MCF 10A (cell line): ENCODE measurements around the gene CNIH1. TPM values are rescaled to one million over a fixed set of nuclear protein-coding genes. Genes with fewer than 3 reads are reported as not detected.
A peak's percentile ranks its signal among the peaks of the same experiment; 100 is the strongest.

ENCODE experiments used
- BruUV-seq: library from RNA; stranded (reverse); fragments of 400-500 nt; replicated peaks from 2 replicates; lab custom pipeline; 2021; lab: Mats Ljungman, UMichigan
- CTCF ChIA-PET: fragments of 300-600 bp; sonication (Branson Sonifier 250); formaldehyde crosslinking; extraction: SDS; loops from one replicate; lab custom pipeline; 2021; ENCODE audit warnings: antibody characterized with exemption, inconsistent platforms; lab: Yijun Ruan, JAX
- POLR2A ChIA-PET: fragments of 300-600, 350-650 bp; sonication (Branson Sonifier 250); formaldehyde crosslinking; extraction: SDS; loops from one replicate; lab custom pipeline; 2020; ENCODE audit warnings: antibody characterized with exemption, inconsistent platforms; lab: Yijun Ruan, JAX
- DNase-seq: peaks from one replicate; pipeline ENCODE4 v3.0.0-alpha.2; 2018; ENCODE audit not compliant: unreplicated experiment
- H3K27ac Mint-ChIP-seq: one replicate; pipeline ENCODE4 v1.8.0; 2022; ENCODE audit warnings: mild to moderate bottlenecking, low read depth, mixed read lengths; ENCODE audit not compliant: unreplicated experiment
- H3K27me3 Mint-ChIP-seq: one replicate; pipeline ENCODE4 v1.8.0; 2022; ENCODE audit warnings: mixed read lengths; ENCODE audit not compliant: insufficient read depth, unreplicated experiment
- H3K36me3 Mint-ChIP-seq: one replicate; pipeline ENCODE4 v1.8.0; 2022; ENCODE audit warnings: mild to moderate bottlenecking, moderate library complexity, mixed read lengths; ENCODE audit not compliant: insufficient read depth, unreplicated experiment
- H3K4me1 Mint-ChIP-seq: one replicate; pipeline ENCODE4 v1.8.0; 2022; ENCODE audit warnings: mixed read lengths; ENCODE audit not compliant: insufficient read depth, unreplicated experiment
- H3K4me3 Mint-ChIP-seq: one replicate; pipeline ENCODE4 v1.8.0; 2022; ENCODE audit warnings: mild to moderate bottlenecking, moderate library complexity, mixed read lengths; ENCODE audit not compliant: unreplicated experiment
- H3K9me3 Mint-ChIP-seq: one replicate; pipeline ENCODE4 v1.8.0; 2022; ENCODE audit warnings: mixed read lengths; ENCODE audit not compliant: unreplicated experiment
- CTCF ChIP-seq: fragments of 200-600 bp; IDR thresholded peaks from one replicate; pipeline ENCODE4 v1.8.0; 2022; ENCODE audit warnings: antibody characterized with exemption, mild to moderate bottlenecking; ENCODE audit not compliant: unreplicated experiment
- intact Hi-C: fragments of 100-400 bp; cut with micrococcal nuclease; formaldehyde crosslinking; loops from 2 replicates; pipeline ENCODE4 v1.14.1; 2022
- total RNA-seq: library from RNA; stranded (reverse); gene quantifications from 2 replicates; pipeline ENCODE4 v1.2.3, GENCODE V29; 2022

Gene CNIH1
- total RNA-seq, 1 experiment from 2014 or later, result 228 TPM

DNA sequence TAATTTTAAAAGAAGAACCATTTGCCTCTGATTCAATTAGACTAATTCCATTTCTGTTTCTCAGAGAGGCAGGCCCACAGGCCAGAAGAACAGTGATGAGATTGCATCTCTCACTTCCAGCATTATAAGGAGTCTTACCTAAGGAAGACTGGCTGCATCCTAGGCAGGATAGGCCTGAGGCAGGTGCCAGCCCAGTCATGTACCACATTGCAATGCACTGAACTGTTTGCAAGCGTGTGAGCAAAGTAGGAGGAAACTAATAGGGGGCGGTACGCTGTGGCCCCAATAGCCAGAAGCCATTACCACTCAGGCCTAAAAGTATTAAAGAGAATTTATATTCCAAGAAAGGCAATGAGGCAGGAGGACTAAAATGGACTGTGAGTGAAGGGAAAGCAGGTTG, 12.1 kb upstream of the CNIH1 start:
- Mint-ChIP-seq H3K9me3 (no peaks in the 10 kb centered on the region), H3K36me3 (peaks cover 7% of the 10 kb centered on the region), H3K27ac (peak overlapping the region; percentile 49), H3K4me1 (peaks cover 5% of the 10 kb centered on the region), H3K27me3 (no peaks in the 10 kb centered on the region), H3K4me3 (no peak overlapping the region)
- no peak for TF ChIP-seq CTCF
- ChIA-PET POLR2A (interaction anchor here (1.0 to 1.3 kb wide), 3 partner anchors 12 to 18 kb away, joined by 3 to 4 read pairs (median 3); no protein-coding TSS in a partner anchor), CTCF (interaction anchor here (0.7 kb wide), 1 partner anchor 25 kb away, joined by 3 read pairs; no protein-coding TSS in a partner anchor)
- intact Hi-C loops, result no loop called here
- no peak for DNase-seq
- BruUV-seq, result no TSS peak

DNA sequence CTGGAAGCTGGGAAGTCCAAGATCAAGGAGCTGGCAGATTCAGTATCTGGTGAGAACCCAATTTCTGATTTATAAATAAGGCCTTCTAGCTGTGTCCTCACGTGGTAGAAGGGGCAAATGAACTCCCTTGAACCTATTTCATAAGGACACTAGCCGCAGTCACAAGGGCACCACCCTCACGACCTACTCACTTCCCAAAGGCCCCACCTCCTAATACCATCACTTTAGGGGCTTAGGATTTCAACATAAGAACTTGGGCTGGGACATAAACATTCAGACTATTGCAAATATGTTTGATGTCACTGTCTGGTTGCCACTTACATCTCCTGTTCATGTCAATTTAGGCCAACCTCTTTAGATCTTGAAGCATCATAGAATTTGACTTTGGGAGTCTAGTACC, 10.8 kb upstream of the CNIH1 start:
- BruUV-seq, result no TSS peak
- intact Hi-C loops, result no loop called here
- DNase-seq, result no peak
- ChIA-PET POLR2A (interaction anchor here (2.7 kb wide), 1 partner anchor 11 kb away, joined by 11 read pairs; the partner anchor contains the start of gene CNIH1), CTCF (interaction anchor here (0.6 to 0.7 kb wide), 3 partner anchors 34 to 1812 kb away, joined by 3 to 5 read pairs (median 4); no protein-coding TSS in a partner anchor)
- Mint-ChIP-seq H3K36me3 (peaks cover 7% of the 10 kb centered on the region), H3K9me3 (no peaks in the 10 kb centered on the region), H3K4me1 (peaks cover 7% of the 10 kb centered on the region), H3K4me3 (no peak overlapping the region), H3K27ac (no peak overlapping the region), H3K27me3 (no peaks in the 10 kb centered on the region)
- TF ChIP-seq CTCF, result no peak

GRCh38 chr14:54451121-54451601, 10.0 kb upstream of the CNIH1 start:
- Mint-ChIP-seq H3K4me3 (no peak overlapping the region), H3K27ac (peak overlapping the region; percentile 61), H3K27me3 (no peaks in the 10 kb centered on the region), H3K36me3 (peaks cover 7% of the 10 kb centered on the region), H3K4me1 (peaks cover 15% of the 10 kb centered on the region), H3K9me3 (no peaks in the 10 kb centered on the region)
- TF ChIP-seq CTCF, result no peak
- POLR2A ChIA-PET, result interaction anchor here (1.1 to 2.7 kb wide), 2 partner anchors 10 to 22 kb away, joined by 3 to 11 read pairs; partner anchors contain the start of gene CNIH1
- intact Hi-C loops, result no loop called here
- CTCF ChIA-PET, result interaction anchor here (1.4 kb wide), 1 partner anchor 11 kb away, joined by 9 read pairs; the partner anchor contains the start of gene CNIH1
- BruUV-seq, result no TSS peak
- no peak for DNase-seq

- TF ChIP-seq CTCF, result no peak
- Mint-ChIP-seq H3K4me1 (peaks cover 20% of the 10 kb centered on the region), H3K36me3 (peaks cover 7% of the 10 kb centered on the region), H3K27me3 (no peaks in the 10 kb centered on the region), H3K4me3 (no peak overlapping the region), H3K27ac (peak overlapping the region; percentile 61), H3K9me3 (no peaks in the 10 kb centered on the region)
- BruUV-seq, result no TSS peak
- intact Hi-C loops, result no loop called here
- POLR2A ChIA-PET, result interaction anchor here (1.1 to 2.7 kb wide), 3 partner anchors 9 to 37 kb away, joined by 3 to 11 read pairs (median 10); partner anchors contain the start of genes CNIH1 and GMFB
- CTCF ChIA-PET, result interaction anchor here (0.6 to 1.4 kb wide), 4 partner anchors 9 to 1151 kb away, joined by 3 to 9 read pairs (median 4); partner anchors contain the start of gene CNIH1
- peak; percentile 12 for DNase-seq
Observed at GRCh38 chr14:54450535-54450934, 9.4 kb upstream of the CNIH1 start.
